Limb (tissue), 2 donors: ENCODE data around the gene GATA6.
A peak's percentile ranks its signal among the peaks of the same experiment; 100 is the strongest.

Experiments used
- DNase-seq, 2 donors: peaks; one replicate each; pipeline ENCODE4 v3.0.0-alpha.2; 2016; ENCODE audit errors: extremely low spot score in 2 of 2

GATA6 gene

GRCh38 chr18:22169011-22169888 is at the start of gene GATA6:
Gene GATA6 (plus strand): TSS chr18:22169589. CDS start chr18:22171145, 1,556 bp downstream.
- DNase-seq, result peak; percentile 65 to 80

GRCh38 chr18:22124970-22125369 is 44.4 kb upstream of the GATA6 start:
- DNase-seq, result no peak

- no peak for DNase-seq
Observed at GRCh38 chr18:22128954-22129353, 40.4 kb upstream of the GATA6 start.

- no peak for DNase-seq
Observed at GRCh38 chr18:22129778-22130177, 39.6 kb upstream of the GATA6 start.

- DNase-seq, result no peak
Observed at GRCh38 chr18:22132258-22132657, 37.1 kb upstream of the GATA6 start.

GRCh38 chr18:22132763-22133162 is 36.6 kb upstream of the GATA6 start:
- DNase-seq, result no peak

GRCh38 chr18:22136395-22136794 is 33.0 kb upstream of the GATA6 start:
- no peak for DNase-seq

GRCh38 chr18:22141211-22141610 is 28.2 kb upstream of the GATA6 start:
- no peak for DNase-seq

GRCh38 chr18:22143347-22144340 is 25.7 kb upstream of the GATA6 start:
- DNase-seq, result no peak

- DNase-seq, result no peak
Observed at GRCh38 chr18:22145160-22145559, 24.2 kb upstream of the GATA6 start.

GRCh38 chr18:22149710-22150109 is 19.7 kb upstream of the GATA6 start:
- no peak for DNase-seq

- no peak for DNase-seq
Observed at GRCh38 chr18:22152093-22152492, 17.3 kb upstream of the GATA6 start.

- DNase-seq, result no peak
Observed at GRCh38 chr18:22153428-22153827, 16.0 kb upstream of the GATA6 start.

GRCh38 chr18:22155584-22155983 is 13.8 kb upstream of the GATA6 start:
- DNase-seq, result no peak

GRCh38 chr18:22159014-22159413 is 10.4 kb upstream of the GATA6 start:
- DNase-seq, result no peak

- no peak for DNase-seq
Observed at GRCh38 chr18:22161090-22161489, 8.3 kb upstream of the GATA6 start.

- no peak for DNase-seq
Observed at GRCh38 chr18:22163416-22164161, 5.8 kb upstream of the GATA6 start.

- no peak for DNase-seq
Observed at GRCh38 chr18:22164337-22165048, 4.9 kb upstream of the GATA6 start.

GRCh38 chr18:22165049-22165602 is 4.3 kb upstream of the GATA6 start:
- peak in 1 of 2 donors; percentile 56 for DNase-seq

- DNase-seq, result peak in 1 of 2 donors; percentile 56
Observed at GRCh38 chr18:22165603-22166068, 3.8 kb upstream of the GATA6 start.
